GM23248 (cell line): ENCODE data around the gene IFI16.

Experiments
- EZH2 ChIP-seq: fragments of 200-600 bp; sonication (generic); IDR thresholded peaks from 2 replicates; pipeline ENCODE4 v1.6.1; 2018; ENCODE audit warnings: antibody characterized with exemption, mild to moderate bottlenecking; ENCODE audit not compliant: insufficient read depth, poor library complexity, severe bottlenecking
- EZH2phosphoT487 ChIP-seq: fragments of 200-600 bp; sonication (generic); IDR thresholded peaks from 2 replicates; pipeline ENCODE4 v1.6.1; 2018; ENCODE audit warnings: antibody characterized with exemption, moderate library complexity, mild to moderate bottlenecking, low read depth; ENCODE audit not compliant: insufficient read depth

- TF ChIP-seq EZH2 (no peak), EZH2phosphoT487 (no peak)
These were observed 59.2 kb downstream of the IFI16 start for GRCh38 chr1:159068886-159069285.
